Endothelial cell of umbilical vein (primary cell): ENCODE measurements around the gene CPNE6. TPM values are rescaled to one million over a fixed set of nuclear protein-coding genes. Genes with fewer than 3 reads are reported as not detected.

Experiments
- BruUV-seq: library from RNA; stranded (reverse); fragments of 400-500 nt; replicated peaks from 2 replicates; lab custom pipeline; 2021; lab: Mats Ljungman, UMichigan
- CTCF ChIA-PET: fragments of 300-600, 350-600 bp; sonication (Branson Sonifier 250); formaldehyde crosslinking; loops from one replicate; lab custom pipeline; 2021; ENCODE audit warnings: antibody characterized with exemption, inconsistent platforms; lab: Charles Lee
- POLR2A ChIA-PET: fragments of 300-600, 350-600 bp; sonication (Branson Sonifier 250); formaldehyde crosslinking; loops from one replicate; lab custom pipeline; 2021; ENCODE audit warnings: antibody characterized with exemption, inconsistent platforms; lab: Charles Lee
- DNase-seq: peaks from one replicate; pipeline ENCODE4 v3.0.0-alpha.2; 2011; ENCODE audit warnings: low read depth, low spot score
- FAIRE-seq: peaks from 2 replicates; lab custom pipeline; 2011; peaks lifted over from hg19 to GRCh38; lab: Jason Lieb, UNC
- H2AFZ ChIP-seq: 2 replicates; pipeline ENCODE4 v1.6.0; 2012; ENCODE audit warnings: low read depth, low read length, control low read depth, inconsistent platforms
- H3K27ac ChIP-seq: 2 replicates; pipeline ENCODE4 v1.5.1; 2011; ENCODE audit warnings: low read depth, mild to moderate bottlenecking, control low read depth, low read length, moderate library complexity; ENCODE audit not compliant: insufficient read depth
- H3K27me3 ChIP-seq, 2 experiments: 2 replicates each; pipeline versions ENCODE4 v1.6.0 to v1.6.1; 2011; ENCODE audit warnings: low read length in 2 of 2, mixed read lengths in 1 of 2; ENCODE audit not compliant: control insufficient read depth in 2 of 2, insufficient read depth in 2 of 2
- H3K36me3 ChIP-seq, 2 experiments: 2 replicates in 1 of 2; 3 replicates in 1 of 2; pipeline ENCODE4 v1.5.1; 2011; ENCODE audit warnings: low read length in 2 of 2, mild to moderate bottlenecking in 1 of 2, moderate library complexity in 1 of 2; ENCODE audit not compliant: control insufficient read depth in 2 of 2, insufficient read depth in 2 of 2; ENCODE audit errors: extremely low read depth in 1 of 2
- H3K4me1 ChIP-seq: 3 replicates; pipeline ENCODE4 v1.5.1; 2011; ENCODE audit warnings: mild to moderate bottlenecking, low read length; ENCODE audit not compliant: control insufficient read depth, insufficient read depth; ENCODE audit errors: extremely low read depth
- H3K4me2 ChIP-seq: 2 replicates; pipeline ENCODE4 v1.6.1; 2011; ENCODE audit warnings: low read length, control low read depth, mixed read lengths; ENCODE audit not compliant: insufficient read depth
- H3K4me3 ChIP-seq, 3 experiments: fragments of 200-600 bp in 1 of 3; sonication (generic), shearing (Covaris generic) in 1 of 3; replicated peaks in 1 of 3; 2 replicates each; pipeline ENCODE4 v1.5.1; 2011 to 2016; ENCODE audit warnings: control low read depth in 3 of 3, low read length in 3 of 3, mild to moderate bottlenecking in 2 of 3, inconsistent platforms in 1 of 3, low read depth in 1 of 3, moderate library complexity in 1 of 3; ENCODE audit not compliant: insufficient read depth in 1 of 3
- H3K79me2 ChIP-seq: 2 replicates; pipeline ENCODE4 v1.6.0; 2012; ENCODE audit warnings: low read length, inconsistent platforms; ENCODE audit not compliant: control insufficient read depth, insufficient read depth
- H3K9ac ChIP-seq: replicated peaks from 2 replicates; pipeline ENCODE3; 2011; ENCODE audit warnings: low read length, control low read depth; ENCODE audit not compliant: insufficient read depth; ENCODE audit errors: extremely low read depth
- H3K9me1 ChIP-seq: replicated peaks from 3 replicates; pipeline ENCODE4 v1.6.0; 2011; ENCODE audit warnings: mild to moderate bottlenecking, low read length; ENCODE audit not compliant: control insufficient read depth, insufficient read depth; ENCODE audit errors: extremely low read depth
- H3K9me3 ChIP-seq: replicated peaks from 2 replicates; pipeline ENCODE4 v1.5.1; 2012; ENCODE audit warnings: low read length, inconsistent platforms; ENCODE audit not compliant: control insufficient read depth, insufficient read depth
- H4K20me1 ChIP-seq: replicated peaks from 2 replicates; pipeline ENCODE3; 2011; ENCODE audit warnings: mild to moderate bottlenecking, low read length; ENCODE audit not compliant: control insufficient read depth, insufficient read depth; ENCODE audit errors: extremely low read depth
- FOS ChIP-seq: IDR thresholded peaks from 2 replicates; pipeline ENCODE4 v1.6.1; 2011; ENCODE audit warnings: mild to moderate bottlenecking, low read length, moderate library complexity, borderline replicate concordance; ENCODE audit not compliant: insufficient read depth
- GATA2 ChIP-seq: IDR thresholded peaks from 2 replicates; pipeline ENCODE4 v1.7.0; 2011; ENCODE audit warnings: low read depth, mild to moderate bottlenecking, moderate library complexity, mixed read lengths, low read length; ENCODE audit not compliant: insufficient read length, insufficient read depth
- MYC ChIP-seq: IDR thresholded peaks from one replicate; pipeline ENCODE4 v1.6.1; 2011; ENCODE audit warnings: mild to moderate bottlenecking, low read depth, low read length
- POLR2A ChIP-seq: IDR thresholded peaks from 2 replicates; pipeline ENCODE4 v1.6.1; 2012; ENCODE audit warnings: low read depth, mild to moderate bottlenecking, control low read depth, low read length
- POLR2AphosphoS5 ChIP-seq: IDR thresholded peaks from 2 replicates; pipeline ENCODE4 v1.6.1; 2012; ENCODE audit warnings: low read depth, mild to moderate bottlenecking, control low read depth, low read length, moderate library complexity; ENCODE audit not compliant: insufficient read depth
- dilution Hi-C: fragments of 300-500 bp; cut with MboI; formaldehyde crosslinking; loops from one replicate; pipeline ENCODE4 v1.15.0; 2019; ENCODE audit warnings: low sequenced_read_pairs; ENCODE audit not compliant: extremely low pct_ligation_motif_present
- intact Hi-C: fragments of 100-400 bp; cut with micrococcal nuclease; formaldehyde crosslinking; loops from one replicate; pipeline ENCODE4 v1.10.0; 2022
- polyA plus RNA-seq, 4 experiments: library from polyadenylated mRNA; depleted of rRNA in 3 of 4; stranded (reverse) in 3 of 4; unstranded in 1 of 4; fragments of >200 nt; gene quantifications; 2 replicates each; pipeline versions ENCODE4 v1.2.1 to v1.2.3, GENCODE V29; 2011 to 2012; ENCODE audit warnings: missing spikeins in 1 of 4
- total RNA-seq: library from RNA; stranded (reverse); gene quantifications from 2 replicates; pipeline ENCODE4 v1.2.3, GENCODE V29; 2021

Gene CPNE6
- total and polyA plus RNA-seq, 2 donors (not counting 3 experiments of a cell fraction or from before 2014, with no cell fraction given) = not detected

DNA sequence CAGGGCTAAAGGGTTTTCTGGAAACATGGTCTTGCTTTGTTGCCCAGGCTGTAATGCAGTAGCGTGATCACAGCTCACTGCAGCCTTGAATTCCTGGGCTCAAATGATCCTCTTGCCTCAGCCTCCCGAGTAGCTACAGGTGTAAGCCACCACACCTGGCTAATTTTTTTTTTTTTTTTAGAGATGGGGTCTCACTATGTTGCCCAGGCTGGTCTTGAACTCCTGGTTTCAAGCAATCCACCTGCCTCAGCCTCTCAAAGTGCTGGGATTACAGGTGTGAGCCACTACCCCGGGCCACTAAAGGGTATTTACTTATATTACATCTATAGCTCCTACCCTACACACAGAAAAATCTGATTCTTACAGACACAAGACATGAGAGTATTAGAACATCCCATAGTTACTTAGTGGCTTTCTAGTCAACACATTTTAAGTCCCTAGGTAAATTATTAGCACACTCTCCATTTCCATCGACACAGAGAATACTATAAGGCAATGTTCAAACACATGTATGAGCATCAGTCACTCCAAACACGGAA is 37.0 kb downstream of the CPNE6 start:
- DNase-seq = no peak
- BruUV-seq = no TSS peak
- Histone ChIP-seq H3K9ac (no peak overlapping the region), H3K4me1 (peaks cover 18% of the 10 kb centered on the region), H3K27ac (no peak overlapping the region), H3K9me3 (no peaks in the 10 kb centered on the region), H3K79me2 (no peaks in the 10 kb centered on the region), H3K4me2 (no peak overlapping the region), H2AFZ (peak overlapping the region; percentile 77), H3K36me3 (no peaks in the 10 kb centered on the region), H3K27me3 (no peaks in the 10 kb centered on the region), H3K9me1 (no peaks in the 10 kb centered on the region), H4K20me1 (no peaks in the 10 kb centered on the region), H3K4me3 (no peak overlapping the region)
- TF ChIP-seq MYC (no peak), GATA2 (no peak)
- ChIA-PET CTCF (interaction anchor here (0.6 to 11.7 kb wide), 19 partner anchors 8 to 200 kb away, joined by 3 to 420 read pairs (median 5); partner anchors contain the start of genes CARMIL3, CIDEB, EMC9 and IPO4), POLR2A (interaction anchor here (0.7 to 1.1 kb wide), 3 partner anchors 13 to 134 kb away, joined by 3 to 7 read pairs (median 3); partner anchors contain the start of gene TINF2)
- intact Hi-C loops (loop anchor here (1.0 kb wide), 1 partner anchor 50 kb away; no protein-coding TSS in a partner anchor), dilution Hi-C loops (no loop called here)
- FAIRE-seq = no peak

DNA sequence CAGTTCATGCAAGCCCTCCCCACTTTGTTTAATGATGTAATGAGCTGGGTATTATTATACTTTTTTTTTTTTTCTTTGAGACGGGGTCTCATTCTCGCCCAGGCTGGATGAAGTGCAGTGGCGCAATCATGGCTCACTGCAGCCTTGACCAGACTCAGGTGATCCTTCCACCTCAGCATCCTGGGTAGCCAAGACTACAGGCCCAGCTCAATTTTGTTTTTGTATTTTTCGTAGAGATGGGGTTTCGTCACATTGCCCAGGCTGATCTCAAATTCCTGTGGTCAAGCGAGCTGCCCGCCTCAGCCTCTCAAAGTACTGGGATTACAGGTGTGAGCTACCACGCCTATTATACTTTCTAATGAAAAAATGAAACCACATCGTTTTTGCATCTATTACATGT is 38.7 kb downstream of the CPNE6 start:
- no peak overlapping the region for H3K4me2 ChIP-seq
- H4K20me1 ChIP-seq = no peaks in the 10 kb centered on the region
- dilution Hi-C loops (no loop called here), intact Hi-C loops (loop anchor here (5.0 kb wide), 1 partner anchor 1178 kb away; no protein-coding TSS in a partner anchor)
- H3K9ac ChIP-seq = no peak overlapping the region
- H3K36me3 ChIP-seq = no peaks in the 10 kb centered on the region
- H2AFZ ChIP-seq = no peak overlapping the region
- DNase-seq = no peak
- CTCF ChIA-PET = interaction anchor here (1.2 to 11.7 kb wide), 7 partner anchors 9 to 54 kb away, joined by 3 to 420 read pairs (median 11); partner anchors contain the start of genes EMC9, IRF9, PCK2 and PSME2
- no peak overlapping the region for H3K27ac ChIP-seq
- no peaks in the 10 kb centered on the region for H3K9me1 ChIP-seq
- no peaks in the 10 kb centered on the region for H3K79me2 ChIP-seq
- POLR2A ChIA-PET = interaction anchor here (1.2 kb wide), 1 partner anchor 16 kb away, joined by 3 read pairs; no protein-coding TSS in a partner anchor
- no TSS peak for BruUV-seq
- FAIRE-seq = no peak
- TF ChIP-seq POLR2AphosphoS5 = no peak
- no peak for TF ChIP-seq FOS
- no peak for TF ChIP-seq MYC
- TF ChIP-seq POLR2A = no peak
- H3K27me3 ChIP-seq = no peaks in the 10 kb centered on the region
- peaks cover 22% of the 10 kb centered on the region for H3K4me1 ChIP-seq
- H3K9me3 ChIP-seq = no peaks in the 10 kb centered on the region
- H3K4me3 ChIP-seq = no peak overlapping the region
